ENCODE results near the gene ACTL8.

The ACTL8 gene

DNA sequence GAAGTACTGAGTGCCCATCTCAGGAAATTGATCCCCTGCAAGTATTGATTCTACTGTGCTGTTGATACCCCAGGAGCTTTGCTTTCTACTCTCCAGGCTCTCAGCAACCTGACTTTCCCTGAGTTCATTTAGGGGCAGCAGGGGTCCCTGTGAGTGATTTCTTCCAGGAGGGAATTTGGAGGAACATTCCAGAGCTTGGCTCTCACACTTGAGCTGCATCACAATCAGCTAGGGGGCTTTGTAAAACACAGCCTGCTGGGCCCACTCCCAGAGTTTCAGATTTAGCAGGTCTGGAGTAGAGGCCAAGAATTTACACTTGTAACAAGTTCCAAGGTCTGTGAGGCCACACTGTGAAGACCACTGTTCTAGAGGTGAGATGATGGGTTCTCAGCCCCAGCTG is 16.1 kb upstream of the ACTL8 start:
- no peak for DNase-seq
- Histone ChIP-seq H3K4me3 (ENCODE audit: low read length) (no peak overlapping the region), H3K9me3 (replicated peaks; ENCODE audit: insufficient read depth, low read length) (no peaks in the 10 kb centered on the region), H3K4me1 (ENCODE audit: low read length) (no peaks in the 10 kb centered on the region), H3F3A (ENCODE audit: insufficient read depth, low read length) (no peaks in the 10 kb centered on the region), H3K36me3 (replicated peaks; ENCODE audit: insufficient read depth, low read length) (no peaks in the 10 kb centered on the region), H3K4me2 (ENCODE audit: low read depth, low read length) (no peak overlapping the region), H3K9ac (ENCODE audit: low read length) (no peak overlapping the region), H3K27ac (ENCODE audit: low read length) (no peak overlapping the region), H3K9me2 (replicated peaks; ENCODE audit: insufficient read depth, low read length) (no peaks in the 10 kb centered on the region), H4K20me1 (ENCODE audit: insufficient read depth, low read length) (no peaks in the 10 kb centered on the region), H2AFZ (ENCODE audit: low read length) (no peak overlapping the region), H3K27me3 (replicated peaks; ENCODE audit: insufficient read depth, low read length) (peaks cover 86% of the 10 kb centered on the region), H3K79me2 (ENCODE audit: low read length) (no peaks in the 10 kb centered on the region)
- no peak for TF ChIP-seq EZH2 (optimal IDR thresholded peaks at IDR 0.05; ENCODE audit: low read depth, low read length)

DNA sequence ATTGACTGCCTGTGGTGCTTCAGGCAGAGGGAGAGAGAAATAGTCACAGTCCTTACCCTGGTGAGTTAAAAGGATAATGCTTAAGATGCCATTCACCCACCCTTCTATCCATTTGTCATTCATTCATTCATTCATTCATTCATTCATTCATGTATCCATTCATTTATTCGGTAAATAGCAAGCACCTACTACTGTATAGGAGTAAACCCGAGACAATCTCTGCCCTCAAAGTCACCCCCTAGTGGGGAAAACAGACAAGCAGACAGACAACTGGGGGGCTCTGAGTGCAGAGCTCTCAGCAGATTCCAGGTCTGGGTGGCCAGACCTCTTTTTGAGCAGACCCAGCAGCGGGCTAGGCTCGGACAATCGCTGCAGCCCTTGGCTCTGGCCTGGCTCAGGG is 14.1 kb upstream of the ACTL8 start:
- no peaks in the 10 kb centered on the region for H3K4me1 ChIP-seq (ENCODE audit: low read length)
- no peaks in the 10 kb centered on the region for H4K20me1 ChIP-seq (ENCODE audit: insufficient read depth, low read length)
- H3K9me2 ChIP-seq (replicated peaks; ENCODE audit: insufficient read depth, low read length): no peaks in the 10 kb centered on the region
- H3K9ac ChIP-seq (ENCODE audit: low read length): no peak overlapping the region
- no peaks in the 10 kb centered on the region for H3K36me3 ChIP-seq (replicated peaks; ENCODE audit: insufficient read depth, low read length)
- no peaks in the 10 kb centered on the region for H3K79me2 ChIP-seq (ENCODE audit: low read length)
- no peaks in the 10 kb centered on the region for H3F3A ChIP-seq (ENCODE audit: insufficient read depth, low read length)
- no peak overlapping the region for H3K27ac ChIP-seq (ENCODE audit: low read length)
- no peak overlapping the region for H2AFZ ChIP-seq (ENCODE audit: low read length)
- H3K27me3 ChIP-seq (replicated peaks; ENCODE audit: insufficient read depth, low read length): peaks cover 86% of the 10 kb centered on the region
- no peak overlapping the region for H3K4me2 ChIP-seq (ENCODE audit: low read depth, low read length)
- no peak for DNase-seq
- H3K9me3 ChIP-seq (replicated peaks; ENCODE audit: insufficient read depth, low read length): no peaks in the 10 kb centered on the region
- TF ChIP-seq, protein P1, sequence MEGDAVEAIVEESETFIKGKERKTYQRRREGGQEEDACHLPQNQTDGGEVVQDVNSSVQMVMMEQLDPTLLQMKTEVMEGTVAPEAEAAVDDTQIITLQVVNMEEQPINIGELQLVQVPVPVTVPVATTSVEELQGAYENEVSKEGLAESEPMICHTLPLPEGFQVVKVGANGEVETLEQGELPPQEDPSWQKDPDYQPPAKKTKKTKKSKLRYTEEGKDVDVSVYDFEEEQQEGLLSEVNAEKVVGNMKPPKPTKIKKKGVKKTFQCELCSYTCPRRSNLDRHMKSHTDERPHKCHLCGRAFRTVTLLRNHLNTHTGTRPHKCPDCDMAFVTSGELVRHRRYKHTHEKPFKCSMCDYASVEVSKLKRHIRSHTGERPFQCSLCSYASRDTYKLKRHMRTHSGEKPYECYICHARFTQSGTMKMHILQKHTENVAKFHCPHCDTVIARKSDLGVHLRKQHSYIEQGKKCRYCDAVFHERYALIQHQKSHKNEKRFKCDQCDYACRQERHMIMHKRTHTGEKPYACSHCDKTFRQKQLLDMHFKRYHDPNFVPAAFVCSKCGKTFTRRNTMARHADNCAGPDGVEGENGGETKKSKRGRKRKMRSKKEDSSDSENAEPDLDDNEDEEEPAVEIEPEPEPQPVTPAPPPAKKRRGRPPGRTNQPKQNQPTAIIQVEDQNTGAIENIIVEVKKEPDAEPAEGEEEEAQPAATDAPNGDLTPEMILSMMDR (IDR thresholded peaks at IDR 0.05; ENCODE audit: low read length): no peak
- TF ChIP-seq EZH2phosphoT487 (IDR thresholded peaks at IDR 0.05; ENCODE audit: low read length): no peak
- TF ChIP-seq EZH2 (optimal IDR thresholded peaks at IDR 0.05; ENCODE audit: low read depth, low read length): no peak
- no peak overlapping the region for H3K4me3 ChIP-seq (ENCODE audit: low read length)

DNA sequence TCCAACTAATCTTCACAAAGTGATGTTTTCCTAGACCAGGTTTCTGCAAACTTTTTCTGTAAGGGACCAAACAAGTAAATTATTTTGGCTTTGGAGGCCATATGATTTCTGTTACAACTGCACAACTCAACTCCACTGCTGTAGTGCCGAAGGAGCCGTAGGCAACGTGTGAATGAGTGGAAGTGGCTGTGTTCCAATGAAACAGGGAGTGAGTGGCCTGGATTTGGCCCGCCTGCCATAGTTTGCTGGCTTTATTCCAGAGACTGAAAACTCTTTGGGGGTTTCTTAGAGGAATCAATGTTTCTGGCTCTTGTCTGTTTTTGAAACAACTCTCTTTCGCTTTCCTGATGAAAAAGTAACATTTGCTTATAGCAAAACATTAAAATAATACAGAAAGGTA is 12.6 kb upstream of the ACTL8 start:
- Histone ChIP-seq H3K9ac (ENCODE audit: low read length) (no peak overlapping the region), H3K27me3 (replicated peaks; ENCODE audit: insufficient read depth, low read length) (peaks cover 82% of the 10 kb centered on the region), H3K9me2 (replicated peaks; ENCODE audit: insufficient read depth, low read length) (no peaks in the 10 kb centered on the region), H3K27ac (ENCODE audit: low read length) (no peak overlapping the region), H3K4me3 (ENCODE audit: low read length) (no peak overlapping the region), H3K9me3 (replicated peaks; ENCODE audit: insufficient read depth, low read length) (no peaks in the 10 kb centered on the region), H3K4me1 (ENCODE audit: low read length) (no peaks in the 10 kb centered on the region), H2AFZ (ENCODE audit: low read length) (no peak overlapping the region), H3K4me2 (ENCODE audit: low read depth, low read length) (no peak overlapping the region), H3F3A (ENCODE audit: insufficient read depth, low read length) (no peaks in the 10 kb centered on the region), H4K20me1 (ENCODE audit: insufficient read depth, low read length) (no peaks in the 10 kb centered on the region), H3K79me2 (ENCODE audit: low read length) (no peaks in the 10 kb centered on the region), H3K36me3 (replicated peaks; ENCODE audit: insufficient read depth, low read length) (no peaks in the 10 kb centered on the region)
- DNase-seq: no peak
- TF ChIP-seq, protein P1 (IDR thresholded peaks at IDR 0.05; ENCODE audit: low read length): no peak
- no peak for TF ChIP-seq EZH2phosphoT487 (IDR thresholded peaks at IDR 0.05; ENCODE audit: low read length)
- no peak for TF ChIP-seq EZH2 (optimal IDR thresholded peaks at IDR 0.05; ENCODE audit: low read depth, low read length)

DNA sequence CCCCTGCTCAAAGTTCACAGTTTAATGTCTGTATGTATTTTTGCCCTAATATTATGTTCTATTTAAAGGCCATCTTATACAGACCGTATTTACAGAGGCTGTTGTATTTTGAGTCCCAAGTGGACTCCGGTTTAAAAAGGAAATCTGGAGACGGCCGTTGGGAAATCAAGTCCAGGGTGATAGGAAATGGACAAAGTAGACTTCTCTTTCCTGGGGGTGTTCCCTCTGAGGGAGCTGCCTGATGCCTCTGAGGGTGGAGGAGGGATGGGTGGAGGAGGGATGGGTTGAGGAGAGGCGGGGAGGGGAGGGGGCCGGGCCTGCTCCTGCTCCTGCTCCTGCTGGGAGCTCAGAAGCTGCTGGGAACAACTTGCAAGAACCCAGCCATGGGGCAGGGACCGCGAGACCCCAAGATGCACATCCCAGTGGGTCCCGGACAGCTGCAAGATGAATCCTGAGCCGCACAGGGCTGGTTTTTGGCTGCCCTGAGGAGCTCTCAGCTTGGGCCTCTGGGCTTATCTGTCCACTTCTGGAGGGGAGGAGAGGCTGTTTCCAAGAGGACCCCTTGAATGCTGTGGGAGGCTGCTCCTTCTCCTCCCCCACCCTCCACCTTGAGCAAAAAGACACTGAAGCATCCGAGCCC is 12.0 kb upstream of the ACTL8 start:
- Histone ChIP-seq H3K79me2 (ENCODE audit: low read length) (no peaks in the 10 kb centered on the region), H3K4me3 (ENCODE audit: low read length) (no peak overlapping the region), H2AFZ (ENCODE audit: low read length) (no peak overlapping the region), H3K9me2 (replicated peaks; ENCODE audit: insufficient read depth, low read length) (no peaks in the 10 kb centered on the region), H4K20me1 (ENCODE audit: insufficient read depth, low read length) (no peaks in the 10 kb centered on the region), H3K36me3 (replicated peaks; ENCODE audit: insufficient read depth, low read length) (no peaks in the 10 kb centered on the region), H3K9ac (ENCODE audit: low read length) (no peak overlapping the region), H3F3A (ENCODE audit: insufficient read depth, low read length) (no peaks in the 10 kb centered on the region), H3K27ac (ENCODE audit: low read length) (no peak overlapping the region), H3K9me3 (replicated peaks; ENCODE audit: insufficient read depth, low read length) (no peaks in the 10 kb centered on the region), H3K4me1 (ENCODE audit: low read length) (no peaks in the 10 kb centered on the region), H3K27me3 (replicated peaks; ENCODE audit: insufficient read depth, low read length) (peaks cover 82% of the 10 kb centered on the region), H3K4me2 (ENCODE audit: low read depth, low read length) (no peak overlapping the region)
- TF ChIP-seq EZH2 (optimal IDR thresholded peaks at IDR 0.05; ENCODE audit: low read depth, low read length) (no peak), EZH2phosphoT487 (IDR thresholded peaks at IDR 0.05; ENCODE audit: low read length) (no peak)
- TF ChIP-seq, protein P1 (IDR thresholded peaks at IDR 0.05; ENCODE audit: low read length): no peak
- DNase-seq: no peak
